Cortex of kidney (tissue), 1 donor: ENCODE results near the gene IFITM2.
"Not testable (repeated sequence)": the region's sequence is repeated elsewhere in the genome, so short reads cannot be mapped to it uniquely, and the experiment has no call there.

ENCODE experiments used
- DNase-seq: peaks from one replicate; lab custom pipeline; 2025; lab: John Stamatoyannopoulos, UW

The IFITM2 gene

DNA sequence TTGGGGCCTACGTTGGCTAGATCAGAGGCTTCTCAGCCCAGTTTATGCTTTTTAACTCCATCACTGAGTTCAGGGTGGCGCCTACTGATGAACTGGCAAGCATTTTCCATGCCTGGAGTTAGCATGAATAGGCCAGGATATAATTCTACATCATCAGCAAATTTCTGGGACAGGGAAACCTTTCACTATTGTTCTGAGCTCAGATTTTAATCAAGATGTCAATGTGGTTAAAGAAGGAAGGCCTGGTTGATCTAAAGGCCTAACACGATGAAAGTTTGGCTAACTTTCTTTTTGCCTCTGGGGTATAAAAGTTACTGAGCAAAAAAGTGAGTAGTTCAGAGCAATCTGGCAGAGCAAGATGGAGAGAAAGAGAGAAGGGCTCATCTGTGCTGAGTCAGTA, 34.7 kb downstream of the IFITM2 start:
- no peak for DNase-seq

DNA sequence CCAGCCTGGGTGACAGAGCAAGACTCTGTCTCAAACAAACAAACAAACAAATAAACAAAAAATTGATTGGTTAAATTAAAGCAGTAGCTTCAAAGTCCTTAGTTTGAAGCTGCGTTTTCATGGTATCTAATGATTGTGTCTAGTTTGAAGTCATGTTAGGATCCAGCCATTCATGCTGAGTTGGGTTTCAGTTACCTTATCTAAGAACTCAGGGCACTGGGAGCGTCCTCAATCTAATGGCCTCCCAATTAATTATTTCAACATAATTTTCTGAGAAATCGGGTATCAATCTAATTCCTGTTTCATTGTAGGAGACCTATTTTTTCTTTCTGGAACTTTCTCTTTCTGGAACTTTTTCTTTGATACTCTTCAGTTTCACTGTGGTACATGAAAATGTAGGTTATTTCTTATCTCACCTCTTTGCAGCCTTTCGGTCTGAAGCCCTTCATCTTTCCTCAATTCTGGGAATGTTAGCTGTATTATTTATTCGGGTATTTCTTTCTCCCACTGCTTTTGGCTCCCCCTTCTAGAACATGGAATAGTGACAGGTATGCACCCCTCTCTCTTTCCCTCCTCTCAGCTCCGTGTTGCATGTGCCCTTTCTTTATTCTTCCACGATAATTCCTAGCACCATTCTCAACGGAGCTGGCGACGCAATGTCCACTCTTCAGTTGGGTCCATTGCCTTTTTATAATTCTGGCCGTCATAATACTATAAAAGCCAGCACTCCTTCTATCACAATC, 37.4 kb downstream of the IFITM2 start:
- DNase-seq, result no peak

- DNase-seq, result no peak
Measured at GRCh38 chr11:346529-346928, 38.9 kb downstream of the IFITM2 start.

GRCh38 chr11:349270-349954, 41.8 kb downstream of the IFITM2 start:
- DNase-seq, result not testable (repeated sequence)

- DNase-seq, result not testable (repeated sequence)
Measured at GRCh38 chr11:350033-350722, 42.6 kb downstream of the IFITM2 start.

DNA sequence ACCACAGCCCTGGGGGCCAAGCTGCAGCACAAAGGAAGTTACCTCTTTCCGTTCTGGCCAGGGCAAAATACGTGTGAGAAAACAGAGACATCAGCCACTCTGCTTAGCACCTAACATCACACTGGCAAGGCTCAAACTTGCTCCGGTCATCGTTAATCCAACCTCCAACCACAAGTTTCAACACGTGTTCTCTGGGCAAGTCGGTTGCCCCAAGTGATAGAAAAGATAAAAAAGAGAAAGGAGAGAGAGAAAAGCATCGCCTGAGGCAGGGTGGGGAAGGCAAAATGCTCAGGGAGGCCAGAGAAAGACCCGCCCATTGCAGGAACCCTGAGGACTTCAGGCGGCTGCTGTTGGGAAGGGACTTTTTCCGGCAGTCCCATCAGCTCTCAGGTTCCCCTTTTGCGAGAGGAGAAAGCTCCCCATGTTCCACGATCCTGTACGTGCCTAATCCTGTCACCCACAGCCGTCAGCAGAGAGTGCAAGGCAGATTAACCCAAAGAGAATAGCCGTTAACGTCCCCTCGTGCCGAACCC, 43.2 kb downstream of the IFITM2 start:
- DNase-seq, result no peak

DNA sequence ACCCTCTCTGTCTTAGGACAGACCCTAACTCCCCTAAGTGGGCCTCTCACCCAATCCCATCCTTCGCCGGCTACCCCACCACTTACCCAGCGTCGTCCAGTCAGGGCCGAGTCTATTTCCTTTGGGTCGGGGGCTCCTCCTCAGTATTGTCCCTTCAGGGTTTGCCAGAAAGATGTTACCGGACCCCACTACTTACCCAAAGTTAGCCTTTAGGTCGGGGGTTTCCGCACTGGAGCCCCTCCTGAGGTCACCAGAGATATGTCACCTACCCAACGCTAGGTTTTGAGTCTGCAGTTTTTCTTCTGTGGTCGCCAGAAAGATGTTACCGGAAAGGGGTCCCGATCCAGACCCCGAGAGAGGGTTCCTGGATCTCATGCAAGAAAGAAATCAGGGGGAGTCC, 43.8 kb downstream of the IFITM2 start:
- DNase-seq, result no peak

DNA sequence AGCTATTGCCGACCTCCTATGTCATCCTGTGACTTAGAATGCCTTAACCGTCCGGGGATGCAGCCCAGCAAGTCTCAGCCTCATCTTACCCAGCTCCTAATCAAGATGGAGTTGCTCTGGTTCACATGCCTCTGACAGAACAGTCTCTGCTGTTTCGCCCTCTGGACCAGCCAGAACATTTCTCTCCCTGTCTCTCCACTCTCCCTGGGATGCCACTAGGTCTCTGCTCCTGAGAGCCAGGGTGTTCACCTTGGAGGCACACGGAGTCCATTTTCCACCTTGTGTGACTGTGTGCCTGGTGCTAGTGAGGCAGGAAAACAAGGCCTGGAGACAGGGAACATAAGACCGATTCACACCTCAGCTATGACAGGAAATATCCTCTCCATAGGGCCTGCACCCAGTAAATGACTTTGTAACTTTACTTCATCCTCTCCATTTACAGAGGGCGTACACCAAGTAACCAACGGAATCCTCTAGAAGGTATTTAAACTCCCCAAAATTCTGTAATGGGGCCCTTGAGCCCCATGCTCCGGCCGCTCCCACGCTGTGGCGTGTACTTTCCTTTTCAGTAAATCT, 44.9 kb downstream of the IFITM2 start:
- no peak for DNase-seq

- no peak for DNase-seq
Measured at GRCh38 chr11:353179-353873, 45.7 kb downstream of the IFITM2 start.

GRCh38 chr11:355581-356458, 48.2 kb downstream of the IFITM2 start:
- DNase-seq, result peak; percentile 62

DNA sequence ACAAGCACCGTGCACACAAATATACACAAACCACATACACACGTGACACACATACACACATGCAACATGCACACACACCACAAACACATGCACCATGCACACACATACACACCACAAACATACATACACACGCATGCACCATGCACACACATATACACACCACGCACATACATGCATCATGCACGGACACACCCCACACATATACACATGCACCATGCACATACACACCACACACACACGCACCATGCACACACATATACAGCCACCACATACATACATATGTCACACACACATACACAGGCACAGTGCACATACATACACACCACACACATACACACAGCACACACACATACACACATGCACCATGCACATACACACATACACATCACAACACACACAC, 49.0 kb downstream of the IFITM2 start:
- DNase-seq, result no peak

- no peak for DNase-seq
Measured at GRCh38 chr11:357582-357981, 50.0 kb downstream of the IFITM2 start.

DNA sequence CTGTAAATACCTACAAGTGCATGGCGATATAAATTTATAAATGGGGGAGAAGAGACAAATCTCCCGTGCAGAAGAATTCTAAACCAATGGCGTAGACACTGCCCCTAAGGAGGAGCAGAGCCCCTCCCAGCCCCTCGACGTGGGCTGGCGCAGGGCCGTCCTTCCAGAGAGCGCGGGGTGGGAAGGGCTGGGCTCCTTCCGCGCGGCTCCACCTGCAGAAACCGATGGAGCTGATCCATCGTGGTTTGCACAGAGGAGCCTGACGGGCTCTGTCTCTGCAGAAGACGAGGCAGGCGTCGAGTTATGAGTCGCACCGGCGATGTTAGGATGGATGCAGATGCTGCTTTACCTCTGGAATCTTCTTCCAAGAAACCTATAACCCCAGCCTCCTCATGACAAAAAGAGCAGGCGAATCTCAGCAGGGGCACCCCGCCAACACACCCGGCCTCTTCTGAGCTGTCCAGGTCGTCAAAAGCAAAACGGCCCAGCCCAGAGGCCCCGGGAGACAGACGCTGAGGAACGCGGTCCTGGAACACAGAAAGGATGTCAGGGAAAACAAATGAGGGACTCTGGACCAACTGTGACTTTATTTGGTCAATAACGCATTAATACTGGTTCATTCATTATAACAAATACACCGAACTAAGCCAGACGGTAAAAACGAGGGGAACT, 50.6 kb downstream of the IFITM2 start:
- no peak for DNase-seq
